DOHH2 (cell line): Measurements from ENCODE around the gene PTPRC.

Source experiments
- H3F3A ChIP-seq: fragments of 200-600 bp; sonication (generic), shearing (Covaris generic); 2 replicates; pipeline ENCODE4 v1.6.0; 2016; ENCODE audit warnings: antibody characterized with exemption, mild to moderate bottlenecking; ENCODE audit not compliant: control insufficient read depth, insufficient read depth
- H3K27ac ChIP-seq: fragments of 200-600 bp; sonication (generic); 2 replicates; pipeline ENCODE4 v1.5.1; 2014; ENCODE audit warnings: low read depth, mild to moderate bottlenecking, low read length, moderate library complexity
- H3K27me3 ChIP-seq: fragments of 200-600 bp; sonication (generic); 2 replicates; pipeline ENCODE4 v1.6.1; 2014; ENCODE audit warnings: mild to moderate bottlenecking, low read length, mixed read lengths; ENCODE audit not compliant: control insufficient read depth
- H3K36me3 ChIP-seq: fragments of 200-600 bp; sonication (generic); 2 replicates; pipeline ENCODE4 v1.6.1; 2014; ENCODE audit warnings: mild to moderate bottlenecking, low read length, moderate library complexity, mixed read lengths; ENCODE audit not compliant: control insufficient read depth
- H3K4me1 ChIP-seq: fragments of 200-600 bp; sonication (generic); 2 replicates; pipeline ENCODE4 v1.6.1; 2014; ENCODE audit warnings: mild to moderate bottlenecking, low read length, mixed read lengths; ENCODE audit not compliant: control insufficient read depth
- H3K4me2 ChIP-seq: fragments of 200-600 bp; sonication (generic); 2 replicates; pipeline ENCODE4 v1.6.0; 2014; ENCODE audit warnings: mild to moderate bottlenecking, low read length, moderate library complexity
- H3K4me3 ChIP-seq: fragments of 200-600 bp; sonication (generic); 2 replicates; pipeline ENCODE4 v1.5.1; 2014; ENCODE audit warnings: mild to moderate bottlenecking, low read length, mixed read lengths
- H3K79me2 ChIP-seq: fragments of 200-600 bp; sonication (generic); 2 replicates; pipeline ENCODE4 v1.6.1; 2014; ENCODE audit warnings: mild to moderate bottlenecking, low read length, mixed read lengths; ENCODE audit not compliant: control insufficient read depth
- H3K9me2 ChIP-seq: fragments of 200-600 bp; sonication (generic); replicated peaks from 2 replicates; pipeline ENCODE4 v1.6.1; 2014; ENCODE audit warnings: mild to moderate bottlenecking, low read length, mixed read lengths; ENCODE audit not compliant: control insufficient read depth
- H3K9me3 ChIP-seq: fragments of 200-600 bp; sonication (generic); 2 replicates; pipeline ENCODE4 v1.6.1; 2014; ENCODE audit warnings: antibody characterized with exemption, low read length, mixed read lengths; ENCODE audit not compliant: control insufficient read depth, insufficient read depth
- H4K20me1 ChIP-seq: fragments of 200-600 bp; sonication (generic); 2 replicates; pipeline ENCODE4 v1.6.0; 2014; ENCODE audit warnings: low read depth, mild to moderate bottlenecking, antibody characterized with exemption, low read length, moderate library complexity; ENCODE audit not compliant: control insufficient read depth, insufficient read depth
- CTCF ChIP-seq: fragments of 200-600 bp; sonication (generic); IDR thresholded peaks from one replicate; pipeline ENCODE4 v1.5.1; 2014; ENCODE audit warnings: antibody characterized with exemption, mild to moderate bottlenecking, low read depth, low read length; ENCODE audit not compliant: poor library complexity, severe bottlenecking
- EZH2phosphoT487 ChIP-seq: fragments of 200-600 bp; sonication (generic); IDR thresholded peaks from 2 replicates; pipeline ENCODE4 v1.6.1; 2017; ENCODE audit warnings: borderline replicate concordance, mild to moderate bottlenecking, antibody characterized with exemption, low read length, moderate library complexity, mixed read lengths

Gene PTPRC

GRCh38 chr1:198620951-198621824, 17.7 kb upstream of the PTPRC start:
- peak overlapping the region; percentile 100 for H3K27ac ChIP-seq
- no peaks in the 10 kb centered on the region for H3K9me2 ChIP-seq
- peaks cover 98% of the 10 kb centered on the region for H3K4me1 ChIP-seq
- H4K20me1 ChIP-seq = no peaks in the 10 kb centered on the region
- H3F3A ChIP-seq = peaks cover 66% of the 10 kb centered on the region
- H3K4me3 ChIP-seq = peak overlapping the region; percentile 72
- no peaks in the 10 kb centered on the region for H3K27me3 ChIP-seq
- H3K4me2 ChIP-seq = peak overlapping the region; percentile 96
- no peaks in the 10 kb centered on the region for H3K9me3 ChIP-seq
- H3K36me3 ChIP-seq = peaks cover 3% of the 10 kb centered on the region; the same call in 1 of the 2 replicates
- no peak for TF ChIP-seq EZH2phosphoT487
- TF ChIP-seq CTCF = no peak
- H3K79me2 ChIP-seq = 0 out of 2 replicates have a peak, but pooled peaks cover 3% of the 10 kb centered on the region

DNA sequence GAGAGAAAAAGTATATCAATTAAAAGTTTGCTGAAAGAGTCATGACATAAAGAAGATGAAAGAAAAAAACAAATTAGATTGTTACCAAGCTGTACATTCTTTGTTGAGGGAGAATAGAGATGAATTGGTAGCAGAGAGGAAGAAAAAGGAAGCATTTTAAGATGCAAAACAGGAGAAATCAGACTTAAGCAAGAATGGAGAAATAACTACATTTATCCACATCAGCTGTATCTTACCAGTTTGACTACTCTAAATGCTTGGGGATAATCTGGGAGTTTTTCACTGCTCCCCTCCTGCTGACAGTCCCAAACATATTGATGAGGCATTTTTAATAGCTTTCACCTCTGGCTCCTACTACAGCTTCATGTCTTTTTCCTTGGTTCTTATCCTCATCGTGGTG, 16.8 kb upstream of the PTPRC start:
- Histone ChIP-seq H3K79me2 (peaks cover 8% of the 10 kb centered on the region), H3K27ac (peak overlapping the region; percentile 100), H3K9me3 (no peaks in the 10 kb centered on the region), H4K20me1 (no peaks in the 10 kb centered on the region), H3K27me3 (no peaks in the 10 kb centered on the region), H3F3A (peaks cover 66% of the 10 kb centered on the region), H3K9me2 (no peaks in the 10 kb centered on the region), H3K4me3 (peak overlapping the region; percentile 72), H3K4me1 (peaks cover 100% of the 10 kb centered on the region), H3K4me2 (peak overlapping the region; percentile 96), H3K36me3 (peaks cover 3% of the 10 kb centered on the region; the same call in 1 of the 2 replicates)
- TF ChIP-seq EZH2phosphoT487 (no peak), CTCF (no peak)

GRCh38 chr1:198623752-198624647, 14.8 kb upstream of the PTPRC start:
- no peaks in the 10 kb centered on the region for H3K9me2 ChIP-seq
- peaks cover 100% of the 10 kb centered on the region for H3K4me1 ChIP-seq
- H3K79me2 ChIP-seq = peaks cover 26% of the 10 kb centered on the region
- H3F3A ChIP-seq = peaks cover 65% of the 10 kb centered on the region
- H3K36me3 ChIP-seq = peaks cover 6% of the 10 kb centered on the region; the same call in 1 of the 2 replicates
- no peaks in the 10 kb centered on the region for H3K9me3 ChIP-seq
- no peaks in the 10 kb centered on the region for H3K27me3 ChIP-seq
- H3K4me2 ChIP-seq = peak overlapping the region; percentile 96
- peak overlapping the region; percentile 72 for H3K4me3 ChIP-seq
- TF ChIP-seq EZH2phosphoT487 (no peak), CTCF (no peak)
- no peaks in the 10 kb centered on the region for H4K20me1 ChIP-seq
- peak overlapping the region; percentile 100 for H3K27ac ChIP-seq
